Stomach (tissue), 9 donors: ENCODE data around the gene PRR5L. TPM values are rescaled to one million over a fixed set of nuclear protein-coding genes. Genes with fewer than 3 reads are reported as not detected.

ENCODE experiments used
- DNase-seq, 2 donors: peaks; one replicate each; pipeline versions ENCODE4 v3.0.0 to v3.0.0-alpha.2; 2013 to 2019
- H3K27ac ChIP-seq, 5 donors: fragments of 200-600 bp in 4 of 5; sonication (generic) in 4 of 5; one replicate each; pipeline ENCODE4 v1.5.1; 2013 to 2019; ENCODE audit warnings: mild to moderate bottlenecking in 1 of 5, moderate library complexity in 1 of 5
- H3K27me3 ChIP-seq, 3 donors: fragments of 200-600 bp; sonication (generic); one replicate each; pipeline ENCODE4 v1.5.1; 2017 to 2019; ENCODE audit warnings: mixed run types in 1 of 3
- H3K36me3 ChIP-seq, 4 donors: fragments of 200-600 bp; sonication (generic); 1 replicate in 3 of 4; 2 replicates in 1 of 4; pipeline ENCODE4 v1.5.1; 2016 to 2019
- H3K4me1 ChIP-seq, 4 donors: fragments of 200-600 bp; sonication (generic); one replicate each; pipeline ENCODE4 v1.5.1; 2016 to 2019
- H3K4me3 ChIP-seq, 4 donors: fragments of 200-600 bp; sonication (generic) in 3 of 4; one replicate each; pipeline ENCODE4 v1.5.1; 2016 to 2019; ENCODE audit warnings: mild to moderate bottlenecking in 1 of 4
- H3K9me3 ChIP-seq, 4 donors: fragments of 200-600 bp; sonication (generic); one replicate each; pipeline ENCODE4 v1.5.1; 2016 to 2019
- EP300 ChIP-seq: sonication (generic); formaldehyde crosslinking; IDR thresholded peaks from one replicate; pipeline ENCODE4 v1.6.1; 2017; ENCODE audit warnings: antibody characterized with exemption
- POLR2A ChIP-seq, 4 donors: fragments of 450-650 bp; IDR thresholded peaks; one replicate each; pipeline ENCODE4 v1.6.1; 2016; ENCODE audit warnings: antibody characterized with exemption in 4 of 4, control low read depth in 2 of 4, mild to moderate bottlenecking in 1 of 4, moderate library complexity in 1 of 4
- POLR2AphosphoS5 ChIP-seq, 3 donors: sonication (generic); formaldehyde crosslinking; IDR thresholded peaks; one replicate each; pipeline ENCODE4 v1.6.1; 2016; ENCODE audit warnings: antibody characterized with exemption in 3 of 3
- WGBS, 5 donors: extraction: QIAGEN DNeasy Blood & Tissue Kit in 3 of 5; methylation state at CpG; one replicate each; pipeline versions ENCODE4 v1.1.5 to v1.1.7; 2013 to 2018; 5-methylcytosine and 5-hydroxymethylcytosine counted together
- intact Hi-C: fragments of 100-400 bp; cut with DNase I; formaldehyde crosslinking; loops from one replicate; pipeline ENCODE4 v1.15.1; 2023; ENCODE audit warnings: low total_unique reads
- polyA plus RNA-seq, 3 donors: library from polyadenylated mRNA; stranded (reverse); fragments of 200-250 nt; gene quantifications; one replicate each; pipeline ENCODE4 v1.2.3, GENCODE V29; 2013
- total RNA-seq, 5 donors: library from RNA; depleted of rRNA; stranded (reverse); fragments of >200 nt; gene quantifications; one replicate each; pipeline versions ENCODE4 v1.1.0 to v1.2.3, GENCODE V29; 2014 to 2016
- TF ChIP-seq, protein P1 (sequence below), 7 experiments: fragments of 450-650 bp in 4 of 7; fragments of 200-600 bp in 3 of 7; sonication (generic) in 3 of 7; IDR thresholded peaks; one replicate each; pipeline ENCODE4 v1.5.1; 2016 to 2019; ENCODE audit warnings: antibody characterized with exemption in 7 of 7, control low read depth in 2 of 7, mild to moderate bottlenecking in 1 of 7
- donor health status: healthy with polysubstance abuse.
- donor health status: Bipolar disorder and iron deficiency.
- donor health status: healthy.

PRR5L gene
- total and polyA plus RNA-seq, 8 donors = 1.4 to 274 (median 2.4) TPM; not detected in 1

DNA sequence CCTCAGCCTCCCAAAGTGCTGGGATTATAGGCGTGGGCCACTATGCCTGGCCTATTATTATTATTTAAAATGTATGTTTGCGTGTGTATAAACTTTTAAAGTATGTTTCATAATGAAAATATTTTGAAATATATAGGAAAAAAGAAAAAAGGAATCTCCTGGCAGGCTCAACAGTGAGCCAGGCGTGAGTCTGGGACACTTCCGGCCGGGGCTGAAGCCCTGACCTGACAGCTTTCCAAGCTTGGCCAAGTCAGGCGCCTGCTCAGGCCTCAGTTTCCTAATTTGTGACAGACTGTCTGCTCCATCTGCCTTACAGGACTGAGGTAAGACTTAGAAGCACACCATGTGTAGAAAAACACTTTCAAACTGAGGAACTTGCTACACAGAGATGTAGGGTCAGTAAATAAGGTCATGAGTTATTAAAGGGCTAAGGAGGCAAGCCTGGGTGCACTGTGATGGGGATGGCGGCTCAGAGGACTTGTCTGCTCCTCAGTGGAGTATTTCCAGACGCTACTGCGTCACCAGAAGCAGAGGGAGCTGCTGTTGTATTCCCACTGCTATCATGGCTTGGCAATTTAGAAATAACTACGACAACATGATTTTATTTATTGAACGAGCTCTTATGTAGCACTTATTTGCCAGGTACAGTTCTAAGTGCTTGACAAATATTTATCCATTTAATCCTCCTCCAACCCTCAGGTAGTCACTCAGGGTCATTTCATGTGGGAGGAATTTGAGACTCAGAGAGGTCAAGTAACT, 100.1 kb downstream of the PRR5L start:
- TF ChIP-seq EP300 (no peak), POLR2AphosphoS5 (IDR thresholded peaks at IDR 0.05) (no peak), POLR2A (IDR thresholded peaks at IDR 0.05) (no peak)
- TF ChIP-seq, protein P1, sequence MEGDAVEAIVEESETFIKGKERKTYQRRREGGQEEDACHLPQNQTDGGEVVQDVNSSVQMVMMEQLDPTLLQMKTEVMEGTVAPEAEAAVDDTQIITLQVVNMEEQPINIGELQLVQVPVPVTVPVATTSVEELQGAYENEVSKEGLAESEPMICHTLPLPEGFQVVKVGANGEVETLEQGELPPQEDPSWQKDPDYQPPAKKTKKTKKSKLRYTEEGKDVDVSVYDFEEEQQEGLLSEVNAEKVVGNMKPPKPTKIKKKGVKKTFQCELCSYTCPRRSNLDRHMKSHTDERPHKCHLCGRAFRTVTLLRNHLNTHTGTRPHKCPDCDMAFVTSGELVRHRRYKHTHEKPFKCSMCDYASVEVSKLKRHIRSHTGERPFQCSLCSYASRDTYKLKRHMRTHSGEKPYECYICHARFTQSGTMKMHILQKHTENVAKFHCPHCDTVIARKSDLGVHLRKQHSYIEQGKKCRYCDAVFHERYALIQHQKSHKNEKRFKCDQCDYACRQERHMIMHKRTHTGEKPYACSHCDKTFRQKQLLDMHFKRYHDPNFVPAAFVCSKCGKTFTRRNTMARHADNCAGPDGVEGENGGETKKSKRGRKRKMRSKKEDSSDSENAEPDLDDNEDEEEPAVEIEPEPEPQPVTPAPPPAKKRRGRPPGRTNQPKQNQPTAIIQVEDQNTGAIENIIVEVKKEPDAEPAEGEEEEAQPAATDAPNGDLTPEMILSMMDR (IDR thresholded peaks at IDR 0.05) = no peak
- Histone ChIP-seq H3K4me3 (no peak overlapping the region), H3K27ac (no peak overlapping the region), H3K27me3 (no peaks in the 10 kb centered on the region), H3K9me3 (no peaks in the 10 kb centered on the region), H3K4me1 (no peaks in the 10 kb centered on the region), H3K36me3 (peaks cover 0 to 20% (median 8%) of the 10 kb centered on the region in 4 donors)
- no peak for DNase-seq
- 72 to 84% (median 76%) methylated on average over 11 of the region's 11 CpGs for WGBS, 5 donors
- intact Hi-C loops = no loop called here

DNA sequence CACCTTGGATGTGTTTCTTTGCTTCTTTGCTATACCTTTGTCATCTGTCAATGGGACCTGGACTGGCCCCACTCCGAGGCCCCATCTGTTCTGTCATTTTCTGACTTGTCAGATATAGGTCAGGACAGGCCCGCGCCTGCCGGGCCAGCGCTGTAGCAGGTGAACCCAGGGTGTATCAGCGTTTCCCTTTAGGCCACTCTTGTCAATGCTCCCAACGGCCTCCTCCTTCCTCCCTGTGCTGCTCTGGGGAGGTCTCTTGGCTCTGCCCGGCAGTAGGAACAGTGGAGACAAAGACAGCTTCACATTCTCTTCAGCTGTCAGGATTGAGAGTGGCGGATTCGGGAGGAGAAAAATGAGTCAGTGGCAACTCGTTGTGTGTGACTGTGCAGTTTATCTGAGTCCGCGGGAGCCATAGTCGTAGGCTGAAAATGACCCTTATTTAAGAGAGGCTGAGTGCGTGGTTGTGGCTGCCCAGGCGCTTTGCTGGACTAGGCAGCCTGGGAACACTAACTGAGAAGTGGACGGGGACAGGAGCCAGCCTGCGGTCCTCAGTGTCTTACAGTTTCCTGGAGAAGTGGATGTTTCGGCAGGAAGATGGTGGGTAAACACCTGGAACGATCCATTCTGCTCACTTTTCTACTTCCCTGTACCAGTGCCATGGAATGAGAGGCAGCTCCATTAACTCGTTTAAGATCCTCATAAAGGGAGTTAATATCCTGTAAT, 102.3 kb downstream of the PRR5L start:
- H3K4me1 ChIP-seq = no peaks in the 10 kb centered on the region
- no peak overlapping the region for H3K27ac ChIP-seq
- no peak for DNase-seq
- H3K9me3 ChIP-seq = no peaks in the 10 kb centered on the region
- peaks cover 0 to 36% (median 14%) of the 10 kb centered on the region in 4 donors for H3K36me3 ChIP-seq
- intact Hi-C loops = no loop called here
- H3K27me3 ChIP-seq = no peaks in the 10 kb centered on the region
- TF ChIP-seq, protein P1 (IDR thresholded peaks at IDR 0.05) = no peak
- TF ChIP-seq POLR2AphosphoS5 (IDR thresholded peaks at IDR 0.05) (no peak), POLR2A (IDR thresholded peaks at IDR 0.05) (no peak), EP300 (no peak)
- 86 to 91% (median 90%) methylated on average over 21 of the region's 21 CpGs for WGBS, 5 donors
- H3K4me3 ChIP-seq = no peak overlapping the region

DNA sequence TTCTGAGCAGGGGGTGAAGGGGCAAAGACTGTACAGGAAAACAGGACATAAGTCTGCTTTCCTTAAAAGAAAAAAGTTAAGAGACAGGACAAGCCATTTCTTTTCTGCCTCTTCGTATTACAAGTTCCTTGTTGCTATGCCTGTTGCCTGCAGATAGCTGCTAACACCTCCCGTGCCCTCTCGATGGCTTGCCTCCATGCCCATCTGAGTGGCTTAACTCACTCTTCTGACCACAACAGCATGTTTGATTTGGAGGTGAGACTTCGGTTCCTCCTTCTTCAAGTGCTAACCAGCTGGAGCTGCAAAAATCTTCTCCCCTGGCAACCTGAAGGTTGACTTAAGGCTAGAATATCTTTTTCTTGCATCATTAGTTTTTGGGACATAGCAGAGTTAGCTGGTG, 103.1 kb downstream of the PRR5L start:
- H3K9me3 ChIP-seq = no peaks in the 10 kb centered on the region
- 79 to 92% (median 89%) methylated on average over 4 of the region's 4 CpGs for WGBS, 5 donors
- no peak for DNase-seq
- TF ChIP-seq POLR2A (IDR thresholded peaks at IDR 0.05) (no peak), POLR2AphosphoS5 (IDR thresholded peaks at IDR 0.05) (no peak), EP300 (no peak)
- TF ChIP-seq, protein P1 (IDR thresholded peaks at IDR 0.05) = no peak
- H3K36me3 ChIP-seq = peaks cover 0 to 33% (median 14%) of the 10 kb centered on the region in 4 donors
- no peaks in the 10 kb centered on the region for H3K27me3 ChIP-seq
- no peaks in the 10 kb centered on the region for H3K4me1 ChIP-seq
- H3K27ac ChIP-seq = no peak overlapping the region
- intact Hi-C loops = no loop called here
- no peak overlapping the region for H3K4me3 ChIP-seq

DNA sequence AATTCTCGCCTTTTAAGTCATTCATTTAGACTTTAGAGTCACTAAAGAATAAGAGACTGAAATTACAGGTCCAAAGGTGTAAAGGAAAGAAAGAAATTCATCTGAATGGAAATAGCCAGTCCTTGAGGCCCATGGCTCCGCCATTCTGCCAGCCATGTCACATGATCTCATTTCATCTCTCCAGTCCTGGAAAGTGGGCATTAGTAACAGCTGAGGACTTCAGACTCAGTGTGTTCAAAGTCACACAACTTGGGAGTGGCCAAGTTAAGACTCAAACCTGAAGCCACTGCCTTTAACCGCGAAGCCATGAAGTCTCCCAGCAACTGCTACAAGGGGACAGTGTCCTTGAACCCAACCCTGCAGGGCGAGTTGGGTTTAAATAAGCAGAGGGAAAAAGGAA, 103.7 kb downstream of the PRR5L start:
- no peaks in the 10 kb centered on the region for H3K27me3 ChIP-seq
- H3K36me3 ChIP-seq = peaks cover 0 to 28% (median 12%) of the 10 kb centered on the region in 4 donors
- intact Hi-C loops = no loop called here
- H3K27ac ChIP-seq = no peak overlapping the region
- TF ChIP-seq POLR2A (IDR thresholded peaks at IDR 0.05) (no peak), POLR2AphosphoS5 (IDR thresholded peaks at IDR 0.05) (no peak), EP300 (no peak)
- TF ChIP-seq, protein P1 (IDR thresholded peaks at IDR 0.05) = no peak
- H3K4me3 ChIP-seq = no peak overlapping the region
- 88 to 97% (median 92%) methylated on average over 5 of the region's 5 CpGs for WGBS, 5 donors
- no peaks in the 10 kb centered on the region for H3K9me3 ChIP-seq
- DNase-seq = no peak
- no peaks in the 10 kb centered on the region for H3K4me1 ChIP-seq
